Ammon's horn (tissue), 1 donor: ENCODE measurements around the gene ODF2.

Experiments used
- DNase-seq: peaks from one replicate; pipeline ENCODE4 v3.0.0-alpha.2; 2016; ENCODE audit warnings: low spot score

Gene ODF2

DNA sequence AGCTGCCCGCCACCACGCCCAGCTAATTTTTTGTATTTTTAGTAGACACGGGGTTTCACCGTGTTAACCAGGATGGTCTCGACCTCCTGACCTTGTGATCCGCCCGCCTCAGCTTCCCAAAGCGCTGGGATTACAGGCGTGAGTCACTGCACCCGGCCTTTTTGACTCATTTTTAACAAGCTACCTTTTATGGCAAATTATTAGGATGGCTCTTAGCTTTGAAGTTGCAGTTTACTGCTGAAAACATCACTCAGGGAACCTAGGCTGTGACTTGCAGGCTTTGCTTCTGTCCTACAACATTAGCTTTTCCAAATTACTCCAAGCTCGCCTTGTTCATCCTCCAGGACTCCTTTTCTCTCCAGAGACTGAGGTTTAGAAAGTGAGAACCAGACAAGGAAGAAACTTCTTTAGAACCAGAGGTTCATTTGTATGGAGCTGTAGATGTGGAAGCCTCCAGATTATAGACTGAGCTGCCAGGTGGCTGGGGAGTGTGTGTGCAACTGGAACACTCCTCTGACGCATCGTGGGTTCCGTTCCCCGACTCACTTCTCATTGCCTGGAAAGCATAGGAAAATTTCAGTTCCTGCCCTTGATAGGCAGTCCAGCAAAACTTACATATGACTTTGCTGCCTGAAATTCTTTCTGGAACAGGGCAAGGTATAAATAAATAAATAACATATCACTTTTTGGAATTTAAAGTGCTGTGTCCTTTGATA, 72.8 kb downstream of the ODF2 start:
- no peak for DNase-seq

DNA sequence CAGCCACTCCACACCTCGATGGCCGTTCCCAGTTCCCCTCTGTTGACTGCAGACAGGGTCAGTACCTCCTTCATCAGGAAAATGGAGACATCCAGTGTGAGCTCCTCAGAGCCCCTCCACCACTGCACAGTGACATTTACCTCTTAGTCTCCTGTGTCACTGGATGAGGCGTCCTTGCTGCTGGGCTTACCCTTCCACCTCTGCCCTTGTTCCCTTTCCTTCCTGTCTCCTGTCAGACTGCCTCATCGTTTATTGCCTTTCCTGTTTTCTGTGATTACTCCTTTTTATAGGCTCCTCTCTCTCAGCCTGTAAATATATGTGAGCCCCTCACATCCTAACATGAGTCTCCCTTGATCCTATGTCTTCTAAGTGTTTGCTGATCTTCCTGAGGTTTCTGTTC, 73.4 kb downstream of the ODF2 start:
- DNase-seq, result no peak

DNA sequence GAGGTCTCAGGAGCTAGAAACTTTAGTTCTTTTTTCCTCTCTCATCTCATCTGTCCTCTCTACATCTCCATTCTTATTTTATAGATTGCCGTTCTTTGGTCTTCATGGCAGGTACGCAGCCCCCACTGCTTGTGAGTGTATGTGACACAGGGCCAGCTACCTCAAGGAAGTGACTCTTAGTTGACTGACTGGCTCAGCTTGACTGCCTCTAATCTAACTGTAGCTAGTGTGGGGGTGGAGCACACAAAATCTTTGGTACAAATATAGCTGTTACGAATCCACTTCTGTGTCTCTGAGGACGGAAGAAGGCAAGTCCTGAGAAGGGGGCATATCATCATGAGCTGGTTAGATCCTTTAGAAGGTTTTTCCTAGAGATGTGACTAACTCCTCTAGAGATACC, 76.8 kb downstream of the ODF2 start:
- DNase-seq, result no peak

DNA sequence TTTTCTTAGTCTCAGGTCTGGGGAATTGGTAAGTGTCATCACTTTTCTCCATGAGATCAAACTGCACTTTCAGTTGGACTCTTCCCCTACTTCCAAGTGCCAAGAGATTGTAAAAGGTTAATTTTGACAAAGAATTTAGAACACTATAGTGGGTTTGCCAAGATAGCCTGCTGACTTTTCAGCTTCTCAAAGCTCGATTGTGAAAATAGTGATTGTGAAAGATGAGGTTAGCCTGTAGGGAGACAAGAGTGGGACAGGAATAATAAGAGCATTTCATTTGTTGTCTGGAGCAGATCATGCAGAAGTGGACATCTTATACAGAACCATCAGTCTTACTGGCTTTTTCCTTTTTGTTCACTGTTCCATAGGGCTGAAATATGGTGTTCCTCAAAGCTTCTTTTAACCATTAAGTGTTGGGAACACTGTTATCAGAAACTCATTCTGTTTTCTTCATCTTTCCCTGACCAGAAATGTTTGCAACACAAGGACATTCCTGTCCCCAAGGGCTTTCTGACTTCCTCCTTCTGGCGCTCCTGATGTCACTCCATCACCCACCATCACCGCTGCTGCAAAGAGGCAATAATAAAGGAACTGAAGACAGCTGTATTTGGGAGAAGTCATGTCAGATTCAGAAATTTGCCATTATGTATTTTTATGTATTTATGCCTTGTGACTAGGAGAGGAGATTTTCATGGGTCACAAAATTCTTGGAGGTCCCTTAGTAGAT, 85.0 kb downstream of the ODF2 start:
- DNase-seq, result no peak

DNA sequence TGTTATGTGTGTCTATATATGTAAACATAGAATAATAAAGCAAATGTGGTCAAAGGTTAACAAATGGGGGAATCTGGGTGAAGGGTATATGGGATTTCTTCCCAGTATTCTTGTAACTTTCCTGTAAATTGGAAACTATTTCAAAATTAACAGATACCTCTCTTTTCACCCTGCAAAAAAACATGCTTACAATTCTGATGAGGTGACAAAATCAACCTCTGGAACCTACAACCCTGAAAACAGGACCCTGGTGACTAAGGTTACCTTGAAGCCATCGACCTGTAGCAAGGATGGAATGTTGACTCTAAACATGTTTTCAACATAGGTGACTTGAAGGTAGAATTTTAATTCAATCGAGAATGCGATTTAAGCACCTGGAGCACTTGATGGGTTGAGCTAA, 90.7 kb downstream of the ODF2 start:
- DNase-seq, result no peak

DNA sequence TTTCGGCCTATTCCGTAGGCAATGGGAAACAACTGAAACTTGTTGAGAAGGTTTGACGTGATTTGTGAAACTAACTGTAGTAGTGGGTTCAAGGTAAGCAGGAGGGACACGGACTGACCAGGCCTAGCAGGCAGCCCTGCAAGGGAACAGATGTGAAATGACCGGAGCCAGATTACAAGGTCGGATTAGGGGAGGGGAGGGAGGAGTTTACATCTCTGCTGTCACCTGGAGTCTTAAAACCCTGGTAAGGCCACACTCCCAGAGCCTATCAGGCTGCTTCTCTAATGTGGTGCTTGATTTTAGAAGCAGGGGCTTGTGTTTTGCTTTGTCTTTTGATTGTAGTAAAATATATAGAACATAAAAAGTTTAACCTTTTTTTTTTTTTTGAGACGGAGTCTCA, 93.1 kb downstream of the ODF2 start:
- no peak for DNase-seq

DNA sequence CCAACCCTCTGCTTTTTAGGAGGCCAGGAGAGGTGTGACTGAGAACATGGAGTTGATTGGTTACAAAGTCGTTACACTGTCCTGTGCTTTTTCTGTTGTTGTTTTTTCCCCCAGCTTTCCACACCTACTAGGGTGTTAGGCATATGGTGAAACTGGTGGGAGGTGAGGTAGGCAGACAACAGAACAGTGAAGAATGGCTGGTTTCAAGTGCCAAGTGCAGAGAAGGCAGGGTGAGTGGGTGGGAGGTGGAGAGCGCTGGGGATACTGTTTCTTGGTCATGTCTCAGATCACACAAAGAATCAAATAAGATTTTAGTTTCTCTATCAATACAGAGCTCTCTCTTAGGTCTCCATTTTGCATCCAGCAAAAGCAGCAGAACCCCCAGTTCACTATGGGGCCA, 94.4 kb downstream of the ODF2 start:
- peak; percentile 43 for DNase-seq
